ENCODE measurements around the gene FAM234B.

DNA sequence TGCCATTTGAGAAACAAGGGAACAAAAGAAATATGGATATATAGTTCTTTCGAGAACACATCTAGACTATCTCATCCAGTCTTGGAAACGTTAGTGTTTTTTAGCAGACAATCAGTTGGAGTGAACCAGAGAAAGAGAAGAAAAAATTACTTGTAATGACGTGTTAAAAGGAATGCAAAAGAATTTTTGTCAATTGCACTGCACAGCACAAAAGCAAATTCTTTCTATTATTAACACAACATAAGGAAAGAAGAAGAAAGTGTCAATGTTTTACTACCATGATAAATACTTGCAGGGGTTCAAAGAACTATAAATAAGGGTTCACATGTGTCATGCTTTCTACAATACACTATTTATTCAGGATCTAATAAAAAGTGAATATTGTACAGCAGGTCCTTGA lies 86.8 kb downstream of the FAM234B start:
- TF ChIP-seq, protein P1, sequence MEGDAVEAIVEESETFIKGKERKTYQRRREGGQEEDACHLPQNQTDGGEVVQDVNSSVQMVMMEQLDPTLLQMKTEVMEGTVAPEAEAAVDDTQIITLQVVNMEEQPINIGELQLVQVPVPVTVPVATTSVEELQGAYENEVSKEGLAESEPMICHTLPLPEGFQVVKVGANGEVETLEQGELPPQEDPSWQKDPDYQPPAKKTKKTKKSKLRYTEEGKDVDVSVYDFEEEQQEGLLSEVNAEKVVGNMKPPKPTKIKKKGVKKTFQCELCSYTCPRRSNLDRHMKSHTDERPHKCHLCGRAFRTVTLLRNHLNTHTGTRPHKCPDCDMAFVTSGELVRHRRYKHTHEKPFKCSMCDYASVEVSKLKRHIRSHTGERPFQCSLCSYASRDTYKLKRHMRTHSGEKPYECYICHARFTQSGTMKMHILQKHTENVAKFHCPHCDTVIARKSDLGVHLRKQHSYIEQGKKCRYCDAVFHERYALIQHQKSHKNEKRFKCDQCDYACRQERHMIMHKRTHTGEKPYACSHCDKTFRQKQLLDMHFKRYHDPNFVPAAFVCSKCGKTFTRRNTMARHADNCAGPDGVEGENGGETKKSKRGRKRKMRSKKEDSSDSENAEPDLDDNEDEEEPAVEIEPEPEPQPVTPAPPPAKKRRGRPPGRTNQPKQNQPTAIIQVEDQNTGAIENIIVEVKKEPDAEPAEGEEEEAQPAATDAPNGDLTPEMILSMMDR (conservative IDR thresholded peaks at IDR 0.05), result no peak
- TF ChIP-seq EZH2 (IDR thresholded peaks at IDR 0.05; ENCODE audit: low read depth), result no peak
